GM12864 (cell line): ENCODE results near the gene RMRP.

Source experiments
- DNase-seq: peaks from one replicate; pipeline ENCODE4 v3.0.0-alpha.2; 2011; ENCODE audit warnings: low read depth
- H3K4me3 ChIP-seq: 2 replicates; pipeline ENCODE4 v1.5.1; 2011; ENCODE audit warnings: mild to moderate bottlenecking, low read depth, low read length, control low read depth
- CTCF ChIP-seq: IDR thresholded peaks from 2 replicates; pipeline ENCODE4 v1.5.1; 2011; ENCODE audit warnings: low read depth, mild to moderate bottlenecking, moderate library complexity, low read length, control low read depth, inconsistent platforms; ENCODE audit errors: missing control alignments

The RMRP gene

DNA sequence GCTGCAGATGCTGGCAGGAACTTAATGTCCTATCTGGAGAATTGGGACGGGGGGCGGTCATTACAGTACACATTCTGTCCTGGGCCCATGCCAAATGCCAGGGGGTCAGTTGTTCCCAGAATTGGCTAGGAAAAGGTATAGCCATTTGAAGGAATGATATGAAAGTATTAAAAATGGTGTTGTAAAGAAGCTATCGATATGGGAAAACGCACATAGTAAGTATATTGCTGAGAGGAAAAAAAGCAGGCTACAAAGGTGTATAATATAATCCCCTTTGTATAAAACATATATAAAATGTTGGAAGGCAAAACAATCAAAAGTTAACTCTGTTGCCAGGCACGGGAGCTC, 7.6 kb upstream of the RMRP start:
- DNase-seq, result no peak
- no peak for TF ChIP-seq CTCF
- peak overlapping the region; percentile 86 for H3K4me3 ChIP-seq

DNA sequence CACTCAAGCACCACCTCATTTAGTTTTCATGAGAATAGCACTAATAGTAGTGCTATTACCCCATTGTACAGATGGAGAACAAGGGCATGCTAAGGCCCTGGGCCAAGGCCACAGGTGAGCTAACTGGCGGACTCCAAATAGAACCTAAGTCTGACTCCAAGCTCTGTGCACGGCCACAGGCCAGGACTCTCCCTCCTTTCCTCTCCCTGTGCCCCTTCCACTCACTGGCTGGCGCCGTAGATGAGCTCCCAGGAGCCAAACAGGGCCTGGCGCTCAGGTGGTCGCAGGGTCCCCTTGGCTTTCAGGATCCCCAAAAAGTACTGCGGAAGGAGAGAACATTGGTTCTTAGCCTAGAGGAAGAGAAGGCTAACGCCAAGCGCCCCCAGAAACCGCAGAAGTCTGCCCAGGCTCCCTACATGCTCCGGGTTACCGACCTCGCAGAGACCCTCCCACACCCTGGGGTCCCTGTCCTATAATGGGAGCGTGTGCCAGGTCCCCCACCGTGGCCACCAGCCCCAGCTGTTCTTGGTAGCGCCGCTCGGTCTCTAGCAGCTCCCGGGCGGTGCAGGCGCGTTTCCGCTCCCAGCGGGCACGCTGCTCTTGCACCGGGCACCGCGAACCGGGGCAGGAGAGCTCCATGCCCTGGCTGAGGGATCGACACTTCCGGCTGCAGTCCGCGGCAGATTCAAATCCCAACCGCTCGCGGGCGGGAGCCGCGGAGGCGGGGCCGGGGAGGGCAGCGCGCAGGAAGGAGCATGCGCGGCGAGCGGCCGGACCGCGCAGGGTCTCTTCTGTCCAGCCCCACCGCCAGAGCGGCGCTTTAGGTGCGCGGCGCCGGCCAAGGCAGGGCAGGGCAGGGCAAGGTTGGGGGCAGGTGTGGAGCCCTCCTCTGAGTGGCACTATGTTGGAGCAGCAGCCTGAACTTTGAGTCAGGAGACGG, 7.0 kb upstream of the RMRP start, which contains the start of gene ARHGEF39:
Gene ARHGEF39 (minus strand): TSS at position 665 of the 940 bp plus-strand sequence. CDS start 26 bp downstream, at position 639.
- no peak for DNase-seq
- TF ChIP-seq CTCF, result peak; percentile 13
- peak within 1 kb of the TSS; percentile 86 for H3K4me3 ChIP-seq

DNA sequence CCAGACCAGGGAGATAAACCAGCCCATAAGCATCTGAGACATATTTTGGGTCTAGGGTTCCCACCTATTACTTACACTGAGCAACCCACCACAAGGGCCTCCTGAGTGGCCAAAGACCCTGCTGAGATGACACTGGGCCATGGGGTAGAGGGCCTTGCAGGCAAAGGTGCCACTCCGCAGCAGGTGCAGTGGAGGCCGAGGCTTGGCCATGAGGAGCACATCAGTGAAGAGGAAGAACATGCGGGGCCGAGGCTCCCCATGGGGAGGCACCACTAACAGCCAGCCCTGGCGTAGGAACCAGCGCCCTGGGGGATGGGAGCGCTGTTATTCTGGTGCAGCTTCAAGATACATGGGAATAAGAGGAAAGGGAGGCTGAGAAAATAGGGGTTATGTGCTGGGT, 4.6 kb upstream of the RMRP start:
- H3K4me3 ChIP-seq, result no peak overlapping the region

GRCh38 chr9:35661756-35662350, 4.0 kb upstream of the RMRP start:
- no peak for DNase-seq
- TF ChIP-seq CTCF, result no peak
- no peak overlapping the region for H3K4me3 ChIP-seq

More for the DNA sequence above, 4.6 kb upstream of the RMRP start:
- no peak for TF ChIP-seq CTCF
- DNase-seq, result no peak

GRCh38 chr9:35660966-35661415, 3.2 kb upstream of the RMRP start:
- TF ChIP-seq CTCF, result no peak
- DNase-seq, result no peak
- H3K4me3 ChIP-seq, result no peak overlapping the region

DNA sequence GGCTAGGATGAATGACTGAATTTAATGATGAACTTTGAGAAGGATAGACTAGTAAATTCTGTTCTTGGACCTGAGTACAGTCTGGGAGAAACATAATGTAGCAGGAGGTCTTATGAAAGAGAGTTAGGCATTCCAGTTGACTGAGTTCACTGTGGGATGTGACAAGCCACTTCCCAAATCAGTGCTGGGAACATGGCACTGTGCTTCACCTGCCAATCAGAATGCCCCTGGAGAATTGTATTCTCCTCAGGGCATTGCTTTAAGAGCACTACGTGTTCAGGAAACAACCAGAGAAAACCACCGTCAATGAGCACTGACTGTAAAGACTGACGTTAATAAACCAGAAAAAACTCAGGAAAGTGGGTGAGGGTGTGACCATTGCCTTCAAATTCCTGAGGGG, 1.5 kb upstream of the RMRP start:
- H3K4me3 ChIP-seq, result peak overlapping the region; percentile 83
- TF ChIP-seq CTCF, result no peak
- DNase-seq, result no peak

- peak overlapping the region; percentile 83 for H3K4me3 ChIP-seq
- no peak for TF ChIP-seq CTCF
- DNase-seq, result no peak
Observed at GRCh38 chr9:35658968-35659220, 1.1 kb upstream of the RMRP start.
